ENCODE measurements around the gene ZMYM3.

DNA sequence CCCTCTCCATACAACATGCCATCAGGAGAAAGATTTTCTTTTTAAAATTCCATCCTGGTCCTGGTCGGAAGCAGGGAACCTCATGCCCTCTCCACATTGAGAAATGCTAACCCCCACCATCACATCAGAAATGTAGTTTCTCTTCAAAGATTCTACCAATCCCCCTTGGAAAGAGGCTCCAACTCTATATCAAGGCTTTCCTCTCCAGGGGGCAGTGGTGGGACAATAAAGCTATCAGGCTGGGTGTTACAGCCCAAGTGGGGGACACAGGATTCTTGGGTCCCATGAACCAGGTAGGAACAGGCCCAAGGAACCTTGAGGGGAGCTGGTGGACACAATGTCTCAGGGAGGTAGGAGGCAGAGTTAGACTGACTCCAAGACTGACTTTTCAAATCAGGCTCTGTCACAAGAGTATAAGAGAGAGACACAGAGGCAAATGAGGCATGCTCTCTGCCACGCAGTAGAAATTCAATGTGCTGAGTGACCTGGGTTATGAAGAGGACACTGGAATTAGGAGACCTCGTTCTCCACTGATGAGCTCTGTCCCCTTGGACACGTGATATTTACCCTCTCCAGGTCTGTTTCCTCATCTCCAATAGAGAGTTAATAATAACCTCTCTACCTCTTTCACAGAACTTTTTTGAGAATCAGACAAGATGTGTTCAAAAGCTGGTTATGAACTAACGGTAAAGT is 26.4 kb downstream of the ZMYM3 start:
- TF ChIP-seq CTCF (IDR thresholded peaks at IDR 0.05; ENCODE audit: low read depth, low read length, poor library complexity, severe bottlenecking) (peak; percentile 13), EZH2phosphoT487 (IDR thresholded peaks at IDR 0.05; ENCODE audit: borderline replicate concordance, low read length) (no peak)
